K562 (cell line): ENCODE data around the gene GRIK5. TPM values are rescaled to one million over a fixed set of nuclear protein-coding genes. Genes with fewer than 3 reads are reported as not detected.

Source experiments
- BHLHE40 ChIP-seq: IDR thresholded peaks from 2 replicates; pipeline ENCODE4 v1.6.1; 2011; ENCODE audit warnings: low read length, improper control_type of control experiment
- CREM ChIP-seq: IDR thresholded peaks from 2 replicates; pipeline ENCODE4 v1.6.1; 2014; ENCODE audit warnings: antibody characterized with exemption, low read depth
- EGR1 ChIP-seq: fragments of 450-650 bp; conservative IDR thresholded peaks from 2 replicates; pipeline ENCODE4 v1.6.1; 2017; ENCODE audit warnings: mild to moderate bottlenecking
- EHMT2 ChIP-seq: fragments of 450-650 bp; IDR thresholded peaks from 2 replicates; pipeline ENCODE4 v1.6.1; 2018; ENCODE audit warnings: antibody characterized with exemption
- HDAC1 ChIP-seq, 2 experiments: fragments of 450-650 bp; IDR thresholded peaks; 2 replicates each; pipeline ENCODE4 v1.6.1; 2016 to 2017; ENCODE audit warnings: inconsistent platforms in 1 of 2, mild to moderate bottlenecking in 1 of 2, moderate library complexity in 1 of 2
- HOXB6 ChIP-seq: fragments of 250-450 bp; sonication (Bioruptor Pico); IDR thresholded peaks from 2 replicates; pipeline ENCODE4 v1.5.1; 2022; ENCODE audit warnings: mild to moderate bottlenecking, borderline replicate concordance
- KDM1A ChIP-seq, 2 experiments: fragments of 450-650 bp; IDR thresholded peaks; 2 replicates each; pipeline ENCODE4 v1.6.1; 2016; ENCODE audit warnings: mild to moderate bottlenecking in 2 of 2
- L3MBTL2 ChIP-seq: fragments of 450-650 bp; IDR thresholded peaks from 2 replicates; pipeline ENCODE4 v1.6.1; 2016; ENCODE audit warnings: mild to moderate bottlenecking, moderate library complexity
- MIER1 ChIP-seq: fragments of 450-650 bp; IDR thresholded peaks from 2 replicates; pipeline ENCODE4 v1.6.1; 2016; ENCODE audit warnings: antibody characterized with exemption, mild to moderate bottlenecking, low read depth
- NR3C1 ChIP-seq: sonication (generic); formaldehyde crosslinking; IDR thresholded peaks from 2 replicates; pipeline ENCODE4 v1.8.1; 2022; ENCODE audit warnings: missing genetic modification reagents
- ZNF282 ChIP-seq: sonication (generic); formaldehyde crosslinking; IDR thresholded peaks from 2 replicates; pipeline ENCODE4 v1.8.1; 2023; ENCODE audit warnings: missing genetic modification reagents
- ZNF696 ChIP-seq: fragments of 250-450 bp; sonication (Bioruptor Pico); conservative IDR thresholded peaks from 2 replicates; pipeline ENCODE4 v1.4.0; 2020; ENCODE audit warnings: mild to moderate bottlenecking, moderate library complexity
- ZZZ3 ChIP-seq: fragments of 450-650 bp; IDR thresholded peaks from 2 replicates; pipeline ENCODE4 v1.6.1; 2016; ENCODE audit warnings: antibody characterized with exemption, mild to moderate bottlenecking, moderate library complexity
- polyA plus RNA-seq, 8 experiments: library from polyadenylated mRNA; depleted of rRNA in 4 of 8; stranded (reverse) in 5 of 8; unstranded in 3 of 8; fragments of >200 nt; fragmentation: Nextera tagmentation in 2 of 8; fragmentation: Illumina TruSeq in 1 of 8; extraction: Ambion mirVana in 2 of 8; extraction: Trizol in 1 of 8; gene quantifications; 2 replicates each; pipeline versions ENCODE4 v1.2.1 to v1.2.3, GENCODE V29; 2011 to 2014; ENCODE audit warnings: inconsistent platforms in 1 of 8, missing spikeins in 1 of 8
- total RNA-seq, 7 experiments: library from RNA; depleted of rRNA in 6 of 7; stranded (reverse); fragments of >200 nt in 6 of 7; fragmentation: Illumina TruSeq in 2 of 7; extraction: Trizol in 2 of 7; gene quantifications; 2 replicates each; pipeline versions ENCODE4 v1.2.1 to v1.2.3, GENCODE V29; 2011 to 2021; ENCODE audit warnings: low replicate concordance in 1 of 7
- TF ChIP-seq, protein P1 (sequence below), 2 experiments: fragments of 450-650 bp; formaldehyde crosslinking in 1 of 2; IDR thresholded peaks; 2 replicates each; pipeline versions ENCODE4 v1.4.0 to v1.6.1; 2014 to 2020; ENCODE audit warnings: mild to moderate bottlenecking in 2 of 2, borderline replicate concordance in 1 of 2, low read depth in 1 of 2
- TF ChIP-seq, protein P2 (sequence below): sonication (generic); formaldehyde crosslinking; IDR thresholded peaks from 2 replicates; pipeline ENCODE4 v1.8.0; 2022; ENCODE audit warnings: missing genetic modification reagents, mild to moderate bottlenecking, moderate library complexity, borderline replicate concordance

The GRIK5 gene
- total and polyA plus RNA-seq, 9 of the 15 experiments (the other 6 are each of a cell fraction or from before 2014, with no cell fraction given): 0.04 to 0.55 (median 0.27) TPM; not detected in 2

DNA sequence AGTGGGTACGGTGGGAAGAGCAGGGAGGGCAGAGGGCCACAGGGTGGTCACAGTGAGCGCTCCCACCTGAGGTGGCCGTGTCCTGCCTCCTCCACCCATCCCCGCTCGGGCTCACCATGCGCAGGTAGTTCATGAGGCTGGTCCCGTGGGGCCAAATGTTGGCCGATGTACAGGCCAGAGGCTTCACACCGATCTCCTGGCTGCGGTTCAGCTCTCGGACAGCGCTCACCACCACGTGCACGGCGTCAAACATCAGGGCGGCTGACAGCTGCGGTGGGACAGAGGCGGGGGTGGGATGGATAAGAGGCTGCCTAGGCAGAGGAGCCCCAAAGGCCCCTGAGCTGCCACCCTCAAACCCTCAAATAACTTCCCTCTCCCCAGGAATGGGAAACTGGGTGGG lies 15.8 kb downstream of the GRIK5 start (continued):
- TF ChIP-seq, protein P1, sequence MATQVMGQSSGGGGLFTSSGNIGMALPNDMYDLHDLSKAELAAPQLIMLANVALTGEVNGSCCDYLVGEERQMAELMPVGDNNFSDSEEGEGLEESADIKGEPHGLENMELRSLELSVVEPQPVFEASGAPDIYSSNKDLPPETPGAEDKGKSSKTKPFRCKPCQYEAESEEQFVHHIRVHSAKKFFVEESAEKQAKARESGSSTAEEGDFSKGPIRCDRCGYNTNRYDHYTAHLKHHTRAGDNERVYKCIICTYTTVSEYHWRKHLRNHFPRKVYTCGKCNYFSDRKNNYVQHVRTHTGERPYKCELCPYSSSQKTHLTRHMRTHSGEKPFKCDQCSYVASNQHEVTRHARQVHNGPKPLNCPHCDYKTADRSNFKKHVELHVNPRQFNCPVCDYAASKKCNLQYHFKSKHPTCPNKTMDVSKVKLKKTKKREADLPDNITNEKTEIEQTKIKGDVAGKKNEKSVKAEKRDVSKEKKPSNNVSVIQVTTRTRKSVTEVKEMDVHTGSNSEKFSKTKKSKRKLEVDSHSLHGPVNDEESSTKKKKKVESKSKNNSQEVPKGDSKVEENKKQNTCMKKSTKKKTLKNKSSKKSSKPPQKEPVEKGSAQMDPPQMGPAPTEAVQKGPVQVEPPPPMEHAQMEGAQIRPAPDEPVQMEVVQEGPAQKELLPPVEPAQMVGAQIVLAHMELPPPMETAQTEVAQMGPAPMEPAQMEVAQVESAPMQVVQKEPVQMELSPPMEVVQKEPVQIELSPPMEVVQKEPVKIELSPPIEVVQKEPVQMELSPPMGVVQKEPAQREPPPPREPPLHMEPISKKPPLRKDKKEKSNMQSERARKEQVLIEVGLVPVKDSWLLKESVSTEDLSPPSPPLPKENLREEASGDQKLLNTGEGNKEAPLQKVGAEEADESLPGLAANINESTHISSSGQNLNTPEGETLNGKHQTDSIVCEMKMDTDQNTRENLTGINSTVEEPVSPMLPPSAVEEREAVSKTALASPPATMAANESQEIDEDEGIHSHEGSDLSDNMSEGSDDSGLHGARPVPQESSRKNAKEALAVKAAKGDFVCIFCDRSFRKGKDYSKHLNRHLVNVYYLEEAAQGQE (IDR thresholded peaks at IDR 0.05; ENCODE audit: borderline replicate concordance): peak; percentile 93
- TF ChIP-seq, protein P1 (CRISPR knock-in tag; IDR thresholded peaks at IDR 0.05; ENCODE audit: low read depth): peak; percentile 82; the same call in 1 of the 2 replicates
- TF ChIP-seq EHMT2 (peak; percentile 65; the same call in 1 of the 2 replicates), L3MBTL2 (peak; percentile 81), BHLHE40 (peak; percentile 72), HDAC1 (IDR thresholded peaks at IDR 0.05) (peak in 1 of 2 experiments; percentile 27; a peak in 1 of 4 replicates), MIER1 (peak; percentile 56; the same call in 1 of the 2 replicates), ZNF696 (CRISPR knock-in tag) (no peak), HOXB6 (no peak), CREM (0 out of 2 replicates have a peak, but pooled peaks have one; percentile 21), ZNF282 (CRISPR knock-in tag) (0 out of 2 replicates have a peak, but pooled peaks have one; percentile 54), ZZZ3 (no peak), KDM1A (IDR thresholded peaks at IDR 0.05) (no peak), NR3C1 (CRISPR knock-in tag) (peak; percentile 74; the same call in 1 of the 2 replicates), EGR1 (peak; percentile 38)
- TF ChIP-seq, protein P2, sequence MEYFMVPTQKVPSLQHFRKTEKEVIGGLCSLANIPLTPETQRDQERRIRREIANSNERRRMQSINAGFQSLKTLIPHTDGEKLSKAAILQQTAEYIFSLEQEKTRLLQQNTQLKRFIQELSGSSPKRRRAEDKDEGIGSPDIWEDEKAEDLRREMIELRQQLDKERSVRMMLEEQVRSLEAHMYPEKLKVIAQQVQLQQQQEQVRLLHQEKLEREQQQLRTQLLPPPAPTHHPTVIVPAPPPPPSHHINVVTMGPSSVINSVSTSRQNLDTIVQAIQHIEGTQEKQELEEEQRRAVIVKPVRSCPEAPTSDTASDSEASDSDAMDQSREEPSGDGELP (CRISPR knock-in tag): peak; percentile 41; the same call in 1 of the 2 replicates
- TF ChIP-seq, all 486 proteins: peak for 19
